Astrocyte of the hippocampus (primary cell): ENCODE measurements around the gene PACSIN1.

Source experiments
- DNase-seq: peaks from one replicate; pipeline ENCODE4 v3.0.0; 2011; ENCODE audit warnings: low read depth, low spot score

The PACSIN1 gene

DNA sequence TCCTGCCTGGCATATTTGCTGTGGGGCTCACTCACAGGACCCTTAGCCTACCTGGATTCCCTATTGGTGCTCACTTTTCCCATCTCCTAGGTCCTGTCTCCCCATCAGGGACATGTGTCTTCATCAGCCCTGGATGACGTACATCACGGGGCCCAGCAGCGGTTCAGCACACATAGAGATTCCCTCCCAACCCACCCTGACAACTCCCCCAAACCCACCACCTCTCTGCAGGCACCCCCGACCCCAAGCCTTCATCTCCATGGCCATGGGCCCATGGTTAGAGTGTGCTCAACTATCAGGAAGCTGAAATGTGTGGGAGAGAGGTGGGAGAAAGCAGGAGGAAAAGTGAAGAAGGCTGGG is 115.7 kb downstream of the PACSIN1 start:
- DNase-seq, result no peak

GRCh38 chr6:34583461-34583860 is 117.6 kb downstream of the PACSIN1 start:
- no peak for DNase-seq

DNA sequence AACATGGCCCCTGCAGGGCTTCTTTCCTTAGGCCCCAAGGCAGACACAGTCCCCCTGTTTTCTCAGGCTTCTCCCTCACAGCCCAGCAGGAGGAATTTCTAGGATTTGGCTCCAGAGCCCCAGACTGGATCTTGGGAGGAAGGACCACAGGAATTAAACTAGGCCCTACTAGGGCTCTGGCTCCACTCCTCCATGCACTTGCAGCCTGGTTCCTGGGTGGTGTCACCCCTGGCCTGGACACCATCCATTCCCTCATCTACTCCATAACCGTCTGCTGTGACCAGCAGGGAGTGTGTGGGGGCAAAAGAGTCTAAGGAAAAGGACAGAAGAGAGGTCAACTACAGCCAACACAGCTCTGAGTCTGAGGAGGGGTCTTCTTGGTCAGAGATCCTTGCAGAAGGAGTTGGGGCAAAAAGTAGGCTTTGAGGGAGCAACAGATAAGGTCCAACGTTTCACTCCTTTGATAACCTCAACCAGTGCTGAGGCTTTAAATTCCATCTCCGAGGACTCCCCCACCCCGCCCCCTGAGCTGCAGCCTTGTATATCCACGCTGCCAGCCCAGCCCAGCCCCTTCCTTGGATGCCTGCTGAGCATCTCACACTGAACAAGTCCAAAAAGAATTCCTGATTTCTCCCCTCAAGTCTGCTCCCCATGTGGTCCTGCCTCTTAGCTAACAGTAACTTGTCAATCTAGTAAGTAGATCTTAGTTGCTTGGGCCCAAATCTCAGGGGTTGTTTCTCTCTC is 118.2 kb downstream of the PACSIN1 start:
- no peak for DNase-seq

- no peak for DNase-seq
Measured at GRCh38 chr6:34584694-34585093, 118.8 kb downstream of the PACSIN1 start.
